Measurements from ENCODE around the gene MARCHF10.

The MARCHF10 gene

DNA sequence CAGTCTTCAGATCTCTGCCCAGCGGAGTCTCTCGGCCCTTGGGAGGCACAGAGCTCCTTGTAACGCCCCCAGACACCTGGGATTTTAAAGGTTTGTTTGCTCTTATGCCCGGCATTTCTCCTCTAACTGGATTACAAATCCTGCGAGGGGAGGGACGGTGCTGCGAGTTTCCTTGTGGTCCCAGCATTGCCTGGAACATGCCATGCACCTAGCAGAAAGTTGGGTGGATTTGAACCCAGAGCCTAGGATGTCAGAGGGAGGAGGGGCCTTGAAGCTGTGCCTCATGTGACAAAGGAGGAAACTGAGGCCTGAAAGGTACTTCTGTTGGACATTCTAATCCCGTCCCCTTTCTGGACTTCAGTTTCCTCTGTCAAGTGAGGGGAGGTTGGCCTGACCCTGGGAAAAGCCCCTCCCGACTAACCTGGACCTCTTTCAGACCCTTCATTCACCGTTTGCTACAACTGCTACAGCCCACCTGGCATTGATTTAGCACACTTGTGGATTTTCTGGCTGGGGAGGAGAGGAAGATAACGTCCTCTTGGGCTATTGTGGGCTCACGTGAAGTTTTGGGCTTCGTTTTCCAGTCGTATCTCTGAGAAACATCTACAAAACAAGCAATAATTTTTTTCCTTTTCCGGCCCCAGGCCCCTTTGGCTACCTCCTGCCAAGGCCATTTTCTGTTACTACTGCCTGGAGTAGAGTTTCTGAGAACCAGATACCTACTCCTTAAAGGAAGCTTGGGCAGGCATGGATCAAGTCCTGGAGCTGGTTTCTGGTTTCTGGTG, 149.8 kb downstream of the MARCHF10 start:
- no peak for DNase-seq (ENCODE audit: low read depth)

DNA sequence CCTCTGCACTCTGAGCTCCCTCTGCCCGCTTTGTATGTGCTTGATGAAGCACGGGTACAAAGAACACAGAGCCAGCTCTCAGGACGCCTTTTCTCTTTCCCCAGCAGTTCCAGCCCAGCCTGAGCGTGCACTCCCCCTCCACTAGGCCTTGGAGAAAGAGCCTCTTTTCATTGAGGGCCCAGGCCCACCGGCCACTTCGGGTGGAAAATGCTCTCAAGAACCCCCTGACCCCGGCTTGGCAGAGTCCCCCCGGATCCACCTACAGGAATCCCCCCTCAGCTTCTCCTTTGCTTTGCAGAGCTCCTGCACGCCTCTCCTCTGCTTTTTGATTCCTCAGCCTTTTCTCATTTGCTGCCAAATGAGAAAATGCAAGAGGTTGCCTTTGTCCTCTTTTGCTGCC, 150.4 kb downstream of the MARCHF10 start:
- DNase-seq (ENCODE audit: low read depth), result no peak

DNA sequence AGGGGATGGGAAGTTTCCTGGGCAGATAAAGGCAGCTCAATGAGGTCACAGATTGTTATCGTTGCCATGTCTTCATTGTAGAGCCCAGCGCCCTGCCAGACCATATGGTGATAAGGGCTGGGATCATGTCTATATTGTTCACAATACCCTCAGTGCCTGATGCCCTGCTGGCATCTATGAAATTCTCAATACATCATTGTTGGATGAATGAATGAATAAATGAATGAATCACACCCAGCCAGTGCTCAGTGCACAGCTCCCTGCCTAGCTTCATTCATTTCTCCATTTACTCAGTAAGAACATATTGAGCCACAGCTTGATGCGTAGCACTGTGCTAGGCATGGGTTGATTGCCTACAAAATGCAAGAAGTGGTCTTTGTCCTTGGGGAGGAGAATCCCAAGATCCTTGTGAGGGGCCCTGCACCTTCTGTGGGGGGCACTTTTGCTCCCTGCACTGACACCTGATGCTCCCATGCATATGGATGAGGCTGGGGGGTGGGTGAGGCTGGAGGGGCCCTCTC, 150.9 kb downstream of the MARCHF10 start:
- DNase-seq (ENCODE audit: low read depth), result no peak

GRCh38 chr17:62656446-62656845, 151.7 kb downstream of the MARCHF10 start:
- DNase-seq (ENCODE audit: low read depth), result no peak

DNA sequence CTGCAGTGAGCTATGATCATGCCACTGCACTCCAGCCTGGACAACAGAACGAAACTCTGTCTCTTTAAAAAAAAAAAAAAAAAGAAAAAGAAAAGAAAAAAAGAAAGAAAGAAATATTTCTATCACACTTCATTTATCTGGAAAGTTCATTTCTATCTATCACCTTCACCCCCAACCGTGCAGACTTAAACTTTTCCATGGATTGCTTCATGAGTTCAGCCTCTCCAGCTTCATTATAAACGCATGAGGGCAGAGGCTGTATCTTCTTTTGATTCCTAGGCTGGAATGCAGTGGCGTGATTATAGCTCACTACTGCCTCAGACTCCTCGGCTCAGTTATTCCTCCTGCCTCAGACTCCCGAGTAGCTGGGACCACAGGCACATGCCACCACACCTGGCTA, 152.5 kb downstream of the MARCHF10 start:
- DNase-seq (ENCODE audit: low read depth), result no peak

DNA sequence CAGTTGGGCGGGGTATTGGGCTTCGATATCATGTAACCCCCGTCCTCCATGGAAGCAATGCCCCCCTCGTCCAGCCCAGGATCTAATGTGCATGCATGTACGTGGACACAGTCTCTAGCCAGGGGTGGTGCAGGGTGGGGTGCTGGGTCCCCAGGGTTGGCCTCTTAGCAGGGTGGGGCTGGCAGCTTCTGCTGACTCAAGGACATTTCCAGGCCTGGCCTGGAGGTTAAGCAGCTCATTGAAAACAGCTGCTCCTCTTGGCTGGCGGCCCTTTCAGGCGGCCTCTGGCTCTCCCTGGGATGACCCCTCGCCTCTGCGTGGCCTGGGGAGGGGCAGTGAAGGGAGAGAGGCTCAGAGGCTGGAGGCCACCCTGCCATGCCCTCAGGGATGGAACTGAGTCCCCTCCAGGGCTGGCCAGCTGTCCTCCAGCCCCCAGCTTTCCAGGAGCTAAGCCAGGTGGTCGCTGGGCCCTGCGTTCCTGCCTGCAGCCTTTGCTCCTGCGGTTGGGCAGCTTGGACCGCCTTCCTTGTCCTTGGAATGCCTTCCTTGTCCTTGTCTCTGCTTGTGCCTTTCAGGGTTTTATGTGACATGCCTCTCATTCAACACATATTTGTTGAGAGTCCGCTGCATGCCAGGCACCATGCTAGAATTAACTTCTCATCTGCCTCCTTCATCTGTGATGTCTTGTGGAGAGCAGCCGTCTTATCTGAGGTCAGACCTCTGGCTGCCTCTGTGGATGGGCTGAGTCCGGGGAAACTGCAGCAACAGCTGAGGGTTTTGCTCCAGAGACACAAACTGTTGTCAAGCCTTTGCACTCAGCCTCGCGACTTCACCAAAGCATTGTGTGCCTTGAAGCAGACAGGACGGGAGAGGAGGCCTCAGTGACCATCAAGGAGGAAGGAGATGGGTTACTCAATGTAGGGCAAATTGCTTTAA, 154.0 kb downstream of the MARCHF10 start:
- DNase-seq (ENCODE audit: low read depth), result no peak

DNA sequence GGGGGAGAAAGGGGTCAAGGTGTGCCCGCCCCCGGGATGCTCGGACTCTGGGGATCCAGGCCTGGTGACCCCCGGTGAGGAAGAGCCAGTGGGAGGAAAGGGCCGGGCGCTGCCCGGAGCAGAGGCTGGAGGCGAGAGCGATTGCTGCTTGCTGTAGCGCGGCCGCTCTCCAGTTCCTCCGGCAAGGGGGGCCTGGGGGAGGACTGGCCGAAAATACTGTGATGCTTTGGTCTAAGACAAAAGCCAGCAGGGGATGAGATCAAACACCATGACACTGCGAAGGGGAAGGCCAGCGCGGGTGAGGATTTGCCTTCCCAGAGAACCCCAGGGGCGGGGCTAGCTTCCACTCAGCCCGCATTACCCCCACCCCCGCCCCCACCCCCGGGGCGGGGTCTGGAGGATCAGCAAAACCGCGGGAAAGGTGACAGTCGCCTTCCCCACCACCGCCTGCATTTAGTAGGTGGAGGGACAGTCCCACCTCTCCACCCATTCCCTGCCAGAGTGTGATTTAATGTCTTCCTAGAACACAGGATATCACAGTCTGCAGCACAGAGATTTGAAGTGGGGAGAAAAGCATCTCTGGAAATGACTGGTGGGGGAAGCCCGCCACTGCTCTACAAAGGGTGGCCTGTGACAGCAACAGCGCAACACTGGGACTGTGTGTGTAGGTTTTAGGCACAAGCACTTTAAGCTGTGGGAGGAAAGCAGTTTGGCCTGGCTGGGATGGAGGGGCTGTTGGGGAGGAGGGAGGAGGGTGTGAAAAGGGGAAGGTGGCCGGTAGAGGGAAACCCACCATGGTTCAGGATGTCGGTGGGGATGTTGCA, 154.9 kb downstream of the MARCHF10 start:
- peak; percentile 32 for DNase-seq (ENCODE audit: low read depth)

- DNase-seq (ENCODE audit: low read depth), result no peak
Measured at GRCh38 chr17:62652251-62653001, 155.7 kb downstream of the MARCHF10 start.

Measured in stimulated activated CD8-positive, alpha-beta memory T cell treated with anti-CD3 and anti-CD28 coated beads, Interleukin-15, amount 100 ng/mL, for 1 hour (primary cell).